Peyer's patch (tissue), 4 donors: ENCODE measurements around the gene CEMIP.

Experiments
- POLR2A ChIP-seq, 2 donors: fragments of 450-650 bp; IDR thresholded peaks; one replicate each; pipeline ENCODE4 v1.5.1; 2017; ENCODE audit warnings: antibody characterized with exemption in 2 of 2, mild to moderate bottlenecking in 2 of 2, moderate library complexity in 2 of 2
- TF ChIP-seq, protein P1 (sequence below), 6 experiments: fragments of 450-650 bp in 4 of 6; fragments of 200-600 bp in 2 of 6; sonication (generic) in 1 of 6; IDR thresholded peaks; one replicate each; pipeline ENCODE4 v1.5.1; 2017 to 2019; ENCODE audit warnings: antibody characterized with exemption in 6 of 6, mild to moderate bottlenecking in 3 of 6, moderate library complexity in 1 of 6

DNA sequence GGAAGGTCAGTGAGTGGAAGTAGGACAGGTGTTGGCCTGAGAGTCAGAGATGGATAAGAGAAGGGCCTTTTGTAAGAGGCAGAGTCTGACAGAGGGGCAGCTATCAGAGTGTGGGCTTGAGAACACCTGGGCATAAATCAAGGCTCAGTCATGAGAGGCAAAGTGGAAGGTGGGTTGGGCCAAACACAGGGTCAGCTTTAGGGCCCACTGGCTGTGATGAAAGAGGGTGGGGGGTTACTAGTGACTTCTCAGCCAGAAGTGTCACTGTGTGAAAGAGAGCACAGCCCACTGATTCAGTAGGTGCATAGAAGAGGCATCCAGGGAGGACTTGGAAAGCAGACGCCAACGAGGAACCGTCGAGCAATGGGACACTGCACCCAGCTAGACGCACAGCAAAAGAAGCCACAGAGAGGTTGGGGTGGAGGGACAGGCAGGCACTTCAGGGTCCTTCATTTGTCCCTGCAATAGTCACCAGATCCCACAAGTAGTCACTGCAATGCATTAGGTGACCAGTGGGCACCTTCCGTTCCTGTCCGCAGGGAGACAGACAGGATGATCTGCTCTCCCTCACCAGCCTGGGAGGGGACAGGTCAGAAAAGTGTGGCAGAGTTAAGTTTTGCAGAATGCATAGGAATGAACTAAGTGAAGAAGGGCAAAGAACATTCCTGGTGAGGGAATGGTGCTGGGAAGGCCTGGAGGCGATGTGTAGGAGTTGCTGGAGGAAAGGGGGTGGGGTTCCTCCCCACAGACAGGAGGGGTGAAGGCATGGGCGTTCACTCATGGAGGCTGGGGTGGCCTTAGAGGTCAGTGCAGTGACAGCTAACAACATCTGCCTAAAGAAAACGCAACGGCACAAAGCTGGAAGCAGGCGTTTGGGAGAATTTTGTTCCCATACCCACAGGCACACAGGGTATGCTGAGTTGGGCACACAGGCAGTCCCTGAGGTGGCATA is 174.1 kb downstream of the CEMIP start:
- TF ChIP-seq, protein P1, sequence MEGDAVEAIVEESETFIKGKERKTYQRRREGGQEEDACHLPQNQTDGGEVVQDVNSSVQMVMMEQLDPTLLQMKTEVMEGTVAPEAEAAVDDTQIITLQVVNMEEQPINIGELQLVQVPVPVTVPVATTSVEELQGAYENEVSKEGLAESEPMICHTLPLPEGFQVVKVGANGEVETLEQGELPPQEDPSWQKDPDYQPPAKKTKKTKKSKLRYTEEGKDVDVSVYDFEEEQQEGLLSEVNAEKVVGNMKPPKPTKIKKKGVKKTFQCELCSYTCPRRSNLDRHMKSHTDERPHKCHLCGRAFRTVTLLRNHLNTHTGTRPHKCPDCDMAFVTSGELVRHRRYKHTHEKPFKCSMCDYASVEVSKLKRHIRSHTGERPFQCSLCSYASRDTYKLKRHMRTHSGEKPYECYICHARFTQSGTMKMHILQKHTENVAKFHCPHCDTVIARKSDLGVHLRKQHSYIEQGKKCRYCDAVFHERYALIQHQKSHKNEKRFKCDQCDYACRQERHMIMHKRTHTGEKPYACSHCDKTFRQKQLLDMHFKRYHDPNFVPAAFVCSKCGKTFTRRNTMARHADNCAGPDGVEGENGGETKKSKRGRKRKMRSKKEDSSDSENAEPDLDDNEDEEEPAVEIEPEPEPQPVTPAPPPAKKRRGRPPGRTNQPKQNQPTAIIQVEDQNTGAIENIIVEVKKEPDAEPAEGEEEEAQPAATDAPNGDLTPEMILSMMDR (IDR thresholded peaks at IDR 0.05), result no peak
- TF ChIP-seq POLR2A (IDR thresholded peaks at IDR 0.05), result no peak
